Measurements from ENCODE around the gene PTPN3. TPM values are rescaled to one million over a fixed set of nuclear protein-coding genes. Genes with fewer than 3 reads are reported as not detected.

Gene PTPN3
- total RNA-seq, 1 donor from 2014 or later = 2.4 TPM

DNA sequence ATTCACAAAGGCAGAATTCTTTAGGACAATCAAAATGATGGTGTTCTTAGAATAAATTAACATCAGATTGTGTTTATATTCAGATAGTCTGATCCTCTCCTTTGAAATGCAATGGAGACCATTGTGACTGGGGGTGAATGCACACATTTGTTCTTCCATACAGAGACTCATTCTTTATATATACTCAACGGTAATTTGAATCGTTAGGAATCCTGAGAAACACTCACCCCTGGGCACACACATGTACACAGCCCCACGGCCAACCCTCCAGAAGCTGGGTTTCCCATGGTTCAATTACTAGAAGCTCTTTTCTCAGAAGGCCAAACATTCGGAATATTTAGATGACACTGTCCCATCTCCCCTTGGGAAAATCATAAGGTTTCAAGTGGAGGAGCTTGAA, 119.8 kb downstream of the PTPN3 start:
- no peak for DNase-seq (ENCODE audit: low spot score)
- no peak overlapping the region for H3K4me3 Mint-ChIP-seq
- Histone ChIP-seq H3K4me1 (no peaks in the 10 kb centered on the region), H3F3A (ENCODE audit: low read depth) (no peaks in the 10 kb centered on the region), H3K79me2 (ENCODE audit: low read depth) (no peaks in the 10 kb centered on the region), H3K9me3 (ENCODE audit: low read depth) (no peaks in the 10 kb centered on the region), H2AFZ (replicated peaks) (no peak overlapping the region), H3K27me3 (no peaks in the 10 kb centered on the region), H3K4me2 (no peak overlapping the region), H4K20me1 (ENCODE audit: low read depth) (no peaks in the 10 kb centered on the region), H3K36me3 (no peaks in the 10 kb centered on the region), H3K4me3 (no peak overlapping the region), H3K27ac (no peak overlapping the region), H3K9ac (no peak overlapping the region)
- H3K27ac Mint-ChIP-seq = no peak overlapping the region
- peaks cover 2% of the 10 kb centered on the region for H3K36me3 Mint-ChIP-seq
- TF ChIP-seq EZH2 (IDR thresholded peaks at IDR 0.05) (no peak), EZH2phosphoT487 (IDR thresholded peaks at IDR 0.05) (no peak)
- TF ChIP-seq, protein P1, sequence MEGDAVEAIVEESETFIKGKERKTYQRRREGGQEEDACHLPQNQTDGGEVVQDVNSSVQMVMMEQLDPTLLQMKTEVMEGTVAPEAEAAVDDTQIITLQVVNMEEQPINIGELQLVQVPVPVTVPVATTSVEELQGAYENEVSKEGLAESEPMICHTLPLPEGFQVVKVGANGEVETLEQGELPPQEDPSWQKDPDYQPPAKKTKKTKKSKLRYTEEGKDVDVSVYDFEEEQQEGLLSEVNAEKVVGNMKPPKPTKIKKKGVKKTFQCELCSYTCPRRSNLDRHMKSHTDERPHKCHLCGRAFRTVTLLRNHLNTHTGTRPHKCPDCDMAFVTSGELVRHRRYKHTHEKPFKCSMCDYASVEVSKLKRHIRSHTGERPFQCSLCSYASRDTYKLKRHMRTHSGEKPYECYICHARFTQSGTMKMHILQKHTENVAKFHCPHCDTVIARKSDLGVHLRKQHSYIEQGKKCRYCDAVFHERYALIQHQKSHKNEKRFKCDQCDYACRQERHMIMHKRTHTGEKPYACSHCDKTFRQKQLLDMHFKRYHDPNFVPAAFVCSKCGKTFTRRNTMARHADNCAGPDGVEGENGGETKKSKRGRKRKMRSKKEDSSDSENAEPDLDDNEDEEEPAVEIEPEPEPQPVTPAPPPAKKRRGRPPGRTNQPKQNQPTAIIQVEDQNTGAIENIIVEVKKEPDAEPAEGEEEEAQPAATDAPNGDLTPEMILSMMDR (IDR thresholded peaks at IDR 0.05) = no peak
- peaks cover 2% of the 10 kb centered on the region for H3K9me3 Mint-ChIP-seq
- peaks cover 7% of the 10 kb centered on the region for H3K4me1 Mint-ChIP-seq
- H3K27me3 Mint-ChIP-seq (ENCODE audit: insufficient read depth, low read depth) = peaks cover 7% of the 10 kb centered on the region

DNA sequence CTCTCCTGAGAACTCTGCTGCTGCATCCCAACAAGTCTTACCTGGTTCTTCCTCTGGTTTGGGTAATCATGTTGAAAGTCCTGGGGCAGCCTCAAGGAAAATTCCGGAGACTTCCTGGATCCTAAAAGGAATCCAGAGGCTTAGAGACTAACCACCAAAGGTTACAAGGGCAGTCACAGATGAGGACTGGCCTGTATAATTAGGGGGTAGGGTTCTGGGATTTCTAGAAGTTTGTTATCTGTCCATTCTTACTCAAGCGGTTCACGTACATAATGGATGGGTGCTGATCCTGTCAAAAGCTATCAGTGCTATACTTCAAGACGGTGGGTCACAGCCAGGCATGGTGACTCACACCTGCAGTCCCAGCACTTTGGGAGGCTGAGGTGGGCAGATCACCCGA, 125.9 kb downstream of the PTPN3 start:
- H3K27ac Mint-ChIP-seq = no peak overlapping the region
- Histone ChIP-seq H3K27ac (no peak overlapping the region), H3K9ac (no peak overlapping the region), H3K4me3 (no peak overlapping the region), H3F3A (ENCODE audit: low read depth) (no peaks in the 10 kb centered on the region), H4K20me1 (ENCODE audit: low read depth) (no peaks in the 10 kb centered on the region), H3K4me2 (no peak overlapping the region), H3K4me1 (no peaks in the 10 kb centered on the region), H2AFZ (replicated peaks) (no peak overlapping the region), H3K9me3 (ENCODE audit: low read depth) (no peaks in the 10 kb centered on the region), H3K27me3 (no peaks in the 10 kb centered on the region), H3K36me3 (no peaks in the 10 kb centered on the region), H3K79me2 (ENCODE audit: low read depth) (no peaks in the 10 kb centered on the region)
- TF ChIP-seq, protein P1 (IDR thresholded peaks at IDR 0.05) = no peak
- TF ChIP-seq EZH2 (IDR thresholded peaks at IDR 0.05) (no peak), EZH2phosphoT487 (IDR thresholded peaks at IDR 0.05) (no peak)
- no peaks in the 10 kb centered on the region for H3K4me1 Mint-ChIP-seq
- H3K9me3 Mint-ChIP-seq = peaks cover 6% of the 10 kb centered on the region
- H3K36me3 Mint-ChIP-seq = no peaks in the 10 kb centered on the region
- H3K4me3 Mint-ChIP-seq = no peak overlapping the region
- DNase-seq (ENCODE audit: low spot score) = no peak
- H3K27me3 Mint-ChIP-seq (ENCODE audit: insufficient read depth, low read depth) = peaks cover 5% of the 10 kb centered on the region

DNA sequence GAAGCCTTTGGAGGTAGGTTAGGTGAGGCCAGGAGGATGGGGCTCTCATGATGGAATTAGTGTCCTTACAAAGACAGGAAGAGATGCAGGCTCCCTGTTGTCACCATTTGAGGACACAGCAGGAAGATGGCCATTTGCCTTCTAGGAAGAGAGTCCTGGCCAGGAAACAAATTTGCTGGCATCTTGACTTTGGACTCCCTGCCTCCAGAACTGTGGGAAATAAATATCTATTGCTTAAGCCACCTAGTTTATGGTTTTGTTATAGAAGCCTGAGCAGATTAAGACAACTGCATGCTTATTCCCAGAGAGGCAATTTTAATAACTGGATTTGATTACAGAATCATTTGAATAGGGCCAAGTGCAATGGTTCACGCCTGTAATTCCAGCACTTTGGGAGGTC, 126.7 kb downstream of the PTPN3 start:
- Histone ChIP-seq H4K20me1 (ENCODE audit: low read depth) (no peaks in the 10 kb centered on the region), H2AFZ (replicated peaks) (no peak overlapping the region), H3K4me1 (no peaks in the 10 kb centered on the region), H3K36me3 (no peaks in the 10 kb centered on the region), H3K9me3 (ENCODE audit: low read depth) (no peaks in the 10 kb centered on the region), H3K79me2 (ENCODE audit: low read depth) (no peaks in the 10 kb centered on the region), H3K4me2 (no peak overlapping the region), H3K27me3 (no peaks in the 10 kb centered on the region), H3K9ac (no peak overlapping the region), H3K4me3 (no peak overlapping the region), H3F3A (ENCODE audit: low read depth) (no peaks in the 10 kb centered on the region), H3K27ac (no peak overlapping the region)
- Mint-ChIP-seq H3K4me1 (no peaks in the 10 kb centered on the region), H3K4me3 (no peak overlapping the region), H3K9me3 (peaks cover 6% of the 10 kb centered on the region), H3K27ac (no peak overlapping the region), H3K27me3 (ENCODE audit: insufficient read depth, low read depth) (peaks cover 5% of the 10 kb centered on the region), H3K36me3 (no peaks in the 10 kb centered on the region)
- no peak for DNase-seq (ENCODE audit: low spot score)
- TF ChIP-seq, protein P1 (IDR thresholded peaks at IDR 0.05) = no peak
- TF ChIP-seq EZH2phosphoT487 (IDR thresholded peaks at IDR 0.05) (no peak), EZH2 (IDR thresholded peaks at IDR 0.05) (no peak)
